ENCODE measurements around the gene PPP2R5C.

- no peak for TF ChIP-seq ZFP3 (CRISPR knock-in tag; IDR thresholded peaks at IDR 0.05)
- TF ChIP-seq RARB (CRISPR knock-in tag; IDR thresholded peaks at IDR 0.05): no peak
- TF ChIP-seq ISL1 (CRISPR knock-in tag; IDR thresholded peaks at IDR 0.05): no peak
- TF ChIP-seq, protein P1, sequence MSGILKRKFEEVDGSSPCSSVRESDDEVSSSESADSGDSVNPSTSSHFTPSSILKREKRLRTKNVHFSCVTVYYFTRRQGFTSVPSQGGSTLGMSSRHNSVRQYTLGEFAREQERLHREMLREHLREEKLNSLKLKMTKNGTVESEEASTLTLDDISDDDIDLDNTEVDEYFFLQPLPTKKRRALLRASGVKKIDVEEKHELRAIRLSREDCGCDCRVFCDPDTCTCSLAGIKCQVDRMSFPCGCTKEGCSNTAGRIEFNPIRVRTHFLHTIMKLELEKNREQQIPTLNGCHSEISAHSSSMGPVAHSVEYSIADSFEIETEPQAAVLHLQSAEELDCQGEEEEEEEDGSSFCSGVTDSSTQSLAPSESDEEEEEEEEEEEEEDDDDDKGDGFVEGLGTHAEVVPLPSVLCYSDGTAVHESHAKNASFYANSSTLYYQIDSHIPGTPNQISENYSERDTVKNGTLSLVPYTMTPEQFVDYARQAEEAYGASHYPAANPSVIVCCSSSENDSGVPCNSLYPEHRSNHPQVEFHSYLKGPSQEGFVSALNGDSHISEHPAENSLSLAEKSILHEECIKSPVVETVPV (CRISPR knock-in tag; IDR thresholded peaks at IDR 0.05): no peak
- no peak for TF ChIP-seq CREB5 (CRISPR knock-in tag; IDR thresholded peaks at IDR 0.05; ENCODE audit: low read depth)
- TF ChIP-seq, protein P2, sequence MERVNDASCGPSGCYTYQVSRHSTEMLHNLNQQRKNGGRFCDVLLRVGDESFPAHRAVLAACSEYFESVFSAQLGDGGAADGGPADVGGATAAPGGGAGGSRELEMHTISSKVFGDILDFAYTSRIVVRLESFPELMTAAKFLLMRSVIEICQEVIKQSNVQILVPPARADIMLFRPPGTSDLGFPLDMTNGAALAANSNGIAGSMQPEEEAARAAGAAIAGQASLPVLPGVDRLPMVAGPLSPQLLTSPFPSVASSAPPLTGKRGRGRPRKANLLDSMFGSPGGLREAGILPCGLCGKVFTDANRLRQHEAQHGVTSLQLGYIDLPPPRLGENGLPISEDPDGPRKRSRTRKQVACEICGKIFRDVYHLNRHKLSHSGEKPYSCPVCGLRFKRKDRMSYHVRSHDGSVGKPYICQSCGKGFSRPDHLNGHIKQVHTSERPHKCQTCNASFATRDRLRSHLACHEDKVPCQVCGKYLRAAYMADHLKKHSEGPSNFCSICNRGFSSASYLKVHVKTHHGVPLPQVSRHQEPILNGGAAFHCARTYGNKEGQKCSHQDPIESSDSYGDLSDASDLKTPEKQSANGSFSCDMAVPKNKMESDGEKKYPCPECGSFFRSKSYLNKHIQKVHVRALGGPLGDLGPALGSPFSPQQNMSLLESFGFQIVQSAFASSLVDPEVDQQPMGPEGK (CRISPR knock-in tag; IDR thresholded peaks at IDR 0.05; ENCODE audit: borderline replicate concordance): no peak
- TF ChIP-seq ZC3H10 (CRISPR knock-in tag; IDR thresholded peaks at IDR 0.05): no peak
- no peak for TF ChIP-seq ZNF8 (CRISPR knock-in tag; IDR thresholded peaks at IDR 0.05)
Measured at GRCh38 chr14:101797856-101798255, 36.3 kb downstream of the PPP2R5C start.

Data from SK-N-SH treated with all-trans-retinoic acid at 6 μM for 48 hours (cell line).